HG02798 (cell line): ENCODE data around the gene RAB5B.

ENCODE experiments used
- ATAC-seq: cut with Tn5 transposase; IDR thresholded peaks from one replicate; pipeline ENCODE4 v1.9.1; 2021; ENCODE audit warnings: mild to moderate bottlenecking; ENCODE audit not compliant: unreplicated experiment, poor library complexity

Gene RAB5B, protein sequence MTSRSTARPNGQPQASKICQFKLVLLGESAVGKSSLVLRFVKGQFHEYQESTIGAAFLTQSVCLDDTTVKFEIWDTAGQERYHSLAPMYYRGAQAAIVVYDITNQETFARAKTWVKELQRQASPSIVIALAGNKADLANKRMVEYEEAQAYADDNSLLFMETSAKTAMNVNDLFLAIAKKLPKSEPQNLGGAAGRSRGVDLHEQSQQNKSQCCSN

DNA sequence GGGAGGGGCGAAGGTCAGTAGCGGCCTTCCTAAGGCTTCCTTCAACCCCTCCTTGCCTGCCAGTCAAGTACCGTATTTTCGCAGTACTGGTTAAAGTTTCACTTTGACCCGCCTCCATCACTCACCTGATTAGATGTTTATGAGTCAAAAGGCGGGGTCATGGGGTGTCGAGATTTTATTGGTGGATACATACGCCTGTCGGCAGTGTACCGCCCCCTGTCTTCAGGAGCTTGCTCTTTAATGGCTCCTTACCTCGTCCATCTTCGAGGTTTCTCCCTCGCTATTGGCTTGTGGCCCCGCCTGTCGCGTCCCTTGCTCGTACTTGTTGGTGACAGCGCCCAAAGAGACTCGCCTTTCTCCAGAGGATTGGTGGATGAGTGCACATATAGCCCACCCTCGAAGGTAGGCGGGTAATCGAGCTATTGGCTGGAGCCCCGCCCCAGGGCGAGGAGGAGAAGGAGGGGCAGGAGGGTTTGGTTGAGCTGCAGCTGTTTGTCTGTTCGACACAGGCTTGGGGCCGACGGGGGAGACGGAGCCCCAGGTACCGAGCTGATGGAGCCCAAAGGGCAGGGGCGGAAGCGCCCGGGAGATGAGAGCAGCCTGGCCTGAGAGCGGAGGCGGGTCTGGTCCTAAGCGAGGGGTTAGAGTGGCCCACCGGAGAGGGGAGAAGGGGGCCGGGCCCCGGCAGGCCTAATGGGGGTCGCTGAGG lies at the start of gene RAB5B:
TSS of gene RAB5B (plus strand) at position 480 of the 709 bp plus-strand sequence. CDS start 12,883 bp downstream, outside the sequence.
- ATAC-seq = peak; percentile 94

GRCh38 chr12:55925371-55925770 lies 48.5 kb upstream of the RAB5B start:
- ATAC-seq = no peak

- ATAC-seq = no peak
Observed at GRCh38 chr12:55925870-55926737, 47.8 kb upstream of the RAB5B start.

- ATAC-seq = peak; percentile 52
Observed at GRCh38 chr12:55926738-55927587, 46.9 kb upstream of the RAB5B start.

- peak; percentile 53 for ATAC-seq
Observed at GRCh38 chr12:55927588-55928502, 46.0 kb upstream of the RAB5B start, which contains the start of gene PYM1. PYM1 (minus strand) TSS chr12:55927894; CDS start chr12:55927761, 133 bp downstream.

DNA sequence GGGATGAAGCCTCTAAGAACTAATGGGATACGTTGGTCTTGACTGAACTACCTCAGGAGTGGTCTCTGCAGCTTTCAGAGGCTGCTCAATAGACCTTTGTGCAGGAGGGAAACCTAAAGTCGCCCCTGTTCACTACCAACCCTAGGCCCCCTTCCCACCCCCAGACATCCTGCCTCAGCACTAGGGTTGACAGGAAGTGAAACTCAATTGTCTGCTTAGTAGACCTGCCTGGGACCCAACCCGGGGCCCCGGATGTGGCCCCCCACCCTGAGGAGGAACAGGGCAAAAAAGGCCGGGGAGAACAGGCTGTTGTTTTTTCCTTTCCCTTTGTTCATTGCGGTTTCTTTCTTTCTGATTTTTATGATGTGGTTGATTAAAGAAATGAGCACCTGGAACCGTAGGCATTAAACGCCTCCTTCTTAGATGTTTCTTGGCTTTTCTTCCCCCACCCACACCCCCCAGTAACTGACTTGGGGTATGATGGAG lies 44.5 kb upstream of the RAB5B start:
- peak; percentile 27 for ATAC-seq

GRCh38 chr12:55930771-55931316 lies 43.0 kb upstream of the RAB5B start, which contains the start of gene DGKA:
DGKA (plus strand) TSS chr12:55931162; CDS start chr12:55936504, 5,342 bp downstream.
- ATAC-seq = no peak

DNA sequence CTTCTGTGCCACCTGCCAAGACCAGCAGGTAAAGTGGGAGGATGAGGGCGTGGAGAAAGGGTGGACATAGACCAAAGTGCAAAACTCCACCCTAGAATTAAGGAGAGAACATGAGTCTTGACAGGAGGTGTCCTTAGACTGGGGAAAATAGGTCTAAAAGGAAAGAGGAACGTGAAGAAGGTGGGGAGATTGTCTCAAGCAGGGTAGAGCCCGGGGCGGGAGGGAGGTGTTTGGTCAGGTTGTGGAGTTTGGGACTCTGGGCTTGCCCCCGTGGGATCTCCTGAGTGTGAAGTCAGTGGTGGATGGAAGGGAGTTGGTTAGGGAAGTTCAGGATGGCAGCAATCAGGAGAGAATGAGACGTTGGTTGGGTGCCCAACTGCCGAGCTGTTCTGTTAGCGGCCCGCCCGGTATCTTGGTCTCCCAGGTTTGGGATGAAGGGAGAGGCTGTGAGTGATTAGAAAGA lies 42.5 kb upstream of the RAB5B start:
- ATAC-seq = no peak

DNA sequence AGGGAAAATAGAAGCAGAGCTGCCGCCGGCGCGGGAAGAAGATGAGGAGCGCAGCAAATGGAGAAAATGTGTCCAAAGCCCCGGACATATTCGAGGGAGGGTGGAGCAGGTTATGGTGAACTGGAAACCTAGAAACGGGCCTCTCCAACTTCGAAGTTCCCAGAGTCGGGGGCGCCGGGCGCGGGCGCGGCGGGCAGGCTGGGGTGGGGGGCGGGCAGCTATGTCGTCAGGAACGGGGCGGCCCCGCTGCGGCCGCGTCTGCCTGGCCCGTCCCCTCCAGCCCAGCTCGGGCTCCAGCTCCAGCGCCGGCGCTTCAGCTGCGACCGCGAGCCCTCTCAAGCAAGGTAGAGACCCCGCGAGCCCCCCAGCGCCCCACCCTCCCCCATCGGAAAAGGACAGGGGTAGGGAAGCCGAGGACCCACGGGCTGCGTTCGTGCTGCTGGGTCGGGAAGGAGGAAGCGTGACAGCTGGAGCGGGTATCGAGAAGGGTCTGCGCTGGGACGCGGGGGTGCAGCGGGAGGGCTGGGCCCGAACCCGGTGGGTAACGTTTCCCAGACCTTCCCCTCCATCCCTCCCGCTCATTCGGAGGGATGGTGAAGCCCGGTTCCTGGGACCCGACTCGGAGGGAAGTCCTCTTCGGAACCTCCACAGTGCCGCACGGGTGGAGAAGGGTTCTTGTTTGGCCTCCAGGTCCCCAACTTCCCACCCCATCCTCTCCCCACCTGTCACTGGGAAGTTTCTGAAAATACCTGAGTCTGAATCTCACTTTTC lies 41.9 kb upstream of the RAB5B start:
- no peak for ATAC-seq

DNA sequence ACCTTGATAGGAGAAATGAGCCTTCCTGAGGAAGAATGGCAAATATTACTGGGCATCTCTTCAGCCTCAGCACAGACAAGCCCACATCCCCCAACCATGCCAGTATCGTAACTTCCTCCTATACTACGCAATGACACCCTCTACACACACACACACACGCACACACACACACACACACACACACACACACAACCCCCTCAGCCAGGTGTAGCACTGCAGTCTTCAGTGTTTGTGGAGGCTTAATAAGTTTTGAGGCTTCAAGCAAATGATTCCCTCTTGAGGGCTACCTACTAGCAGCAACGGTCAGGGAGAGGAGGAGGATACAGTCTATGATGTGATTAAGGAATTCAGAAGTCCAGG lies 41.3 kb upstream of the RAB5B start:
- no peak for ATAC-seq

DNA sequence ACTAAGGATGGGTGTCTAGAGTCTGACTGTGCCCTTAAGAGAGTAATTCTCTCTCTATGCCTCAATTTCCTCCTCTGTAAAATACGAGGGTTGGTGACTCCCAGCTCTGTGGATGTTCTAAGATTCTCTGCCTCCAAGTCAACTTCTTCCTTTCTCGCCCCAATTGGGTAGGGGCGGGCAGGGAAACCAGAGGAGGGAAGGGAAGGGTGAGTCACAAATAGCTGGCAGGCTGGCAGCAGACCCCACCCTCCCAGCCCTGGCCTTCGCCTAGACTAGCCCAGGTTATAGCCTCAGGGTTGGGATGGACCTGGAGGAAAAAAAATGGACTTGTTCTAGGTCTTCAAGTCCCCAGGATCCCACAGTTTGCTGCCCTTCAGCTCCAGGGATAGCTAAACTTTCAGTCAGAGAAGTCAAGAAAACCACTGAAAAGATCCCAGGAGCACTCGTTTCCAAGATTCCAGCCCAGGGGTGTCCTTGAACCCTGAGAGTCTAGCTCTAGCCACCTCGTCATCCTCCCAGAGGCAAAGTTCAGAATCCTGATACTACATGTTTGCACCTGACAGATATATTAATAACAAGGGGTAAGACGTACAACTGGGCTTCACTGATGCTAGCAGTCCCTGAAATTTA lies 40.6 kb upstream of the RAB5B start:
- ATAC-seq = no peak

GRCh38 chr12:55933799-55934742 lies 39.8 kb upstream of the RAB5B start:
- no peak for ATAC-seq

- no peak for ATAC-seq
Observed at GRCh38 chr12:55934773-55935172, 39.1 kb upstream of the RAB5B start.

- no peak for ATAC-seq
Observed at GRCh38 chr12:55935738-55936151, 38.1 kb upstream of the RAB5B start.

- no peak for ATAC-seq
Observed at GRCh38 chr12:55937981-55938380, 35.9 kb upstream of the RAB5B start.

DNA sequence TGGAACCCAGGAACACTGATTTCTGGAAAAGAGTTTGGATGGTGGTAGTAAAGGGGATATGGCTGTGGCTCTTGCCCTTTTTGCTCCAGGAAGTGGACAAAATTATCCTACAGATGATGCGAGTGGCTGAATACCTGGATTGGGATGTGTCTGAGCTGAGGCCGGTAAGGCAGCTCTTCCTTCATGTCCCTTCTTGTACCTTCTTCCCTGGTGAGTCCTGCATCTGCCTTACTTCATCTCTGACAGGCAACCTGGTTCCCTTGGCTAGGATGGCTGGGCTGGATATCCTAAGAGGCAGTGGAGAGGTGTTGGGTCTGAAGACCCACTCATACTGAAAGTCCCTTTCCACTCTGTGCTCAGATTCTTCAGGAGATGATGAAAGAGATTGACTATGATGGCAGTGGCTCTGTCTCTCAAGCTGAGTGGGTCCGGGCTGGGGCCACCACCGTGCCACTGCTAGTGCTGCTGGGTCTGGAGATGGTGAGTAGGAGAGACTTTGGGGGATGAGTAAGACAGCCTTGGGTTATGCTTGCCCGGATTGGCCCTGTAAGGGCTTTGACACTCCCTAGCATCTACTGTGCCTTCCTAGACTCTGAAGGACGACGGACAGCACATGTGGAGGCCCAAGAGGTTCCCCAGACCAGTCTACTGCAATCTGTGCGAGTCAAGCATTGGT lies 34.9 kb upstream of the RAB5B start:
- ATAC-seq = no peak
